Stimulated activated CD8-positive, alpha-beta memory T cell treated with anti-CD3 and anti-CD28 coated beads, Interleukin-7, amount 100 ng/mL, for 1 hour (primary cell): Measurements from ENCODE around the gene ACSBG1.
"Not testable (repeated sequence)": the region's sequence is repeated elsewhere in the genome, so short reads cannot be mapped to it uniquely, and the experiment has no call there.

Source experiments
- DNase-seq, 2 donors: peaks; one replicate each; pipeline ENCODE4 v3.0.0-alpha.2; 2020; ENCODE audit warnings: low read depth in 2 of 2

Gene ACSBG1

DNA sequence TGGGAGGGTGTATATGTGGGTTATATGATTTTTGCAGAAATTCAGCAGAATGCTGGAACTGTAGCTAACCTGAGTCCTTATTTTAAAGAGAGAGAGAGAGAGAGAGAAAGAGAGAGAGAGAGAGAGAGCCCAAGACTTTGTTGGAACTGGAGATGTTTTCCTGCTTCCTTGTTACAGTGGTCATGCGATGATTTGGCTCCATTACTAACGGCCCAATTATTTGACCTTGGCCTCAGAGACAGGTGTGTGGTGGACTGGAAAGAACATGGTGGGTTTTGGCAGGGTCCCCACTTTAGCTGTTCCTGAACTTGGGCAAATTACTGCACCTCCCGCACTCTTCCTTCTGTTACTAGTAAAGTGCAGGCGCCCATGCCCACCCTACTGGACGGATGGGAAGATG lies 14.8 kb upstream of the ACSBG1 start:
- DNase-seq = no peak

DNA sequence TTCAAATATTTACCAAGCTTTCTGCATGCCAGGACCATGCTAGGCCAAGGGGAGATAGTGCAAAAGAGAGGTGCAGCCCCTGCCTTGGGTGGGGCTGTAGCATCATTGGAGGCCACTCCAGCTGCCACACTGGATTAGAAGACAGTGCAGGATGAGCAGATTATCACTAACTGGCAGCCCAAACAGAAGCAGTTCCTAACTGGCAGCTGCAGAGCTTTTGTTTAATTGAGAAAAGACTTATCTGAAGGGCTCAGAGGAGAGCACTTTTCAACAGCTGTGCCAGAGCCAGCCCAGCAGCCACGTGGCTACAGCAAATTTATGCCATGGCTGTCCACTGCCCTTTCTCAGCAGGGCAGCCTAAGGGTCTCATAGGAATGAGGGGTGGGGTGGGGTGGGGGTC lies 13.5 kb upstream of the ACSBG1 start:
- no peak for DNase-seq

DNA sequence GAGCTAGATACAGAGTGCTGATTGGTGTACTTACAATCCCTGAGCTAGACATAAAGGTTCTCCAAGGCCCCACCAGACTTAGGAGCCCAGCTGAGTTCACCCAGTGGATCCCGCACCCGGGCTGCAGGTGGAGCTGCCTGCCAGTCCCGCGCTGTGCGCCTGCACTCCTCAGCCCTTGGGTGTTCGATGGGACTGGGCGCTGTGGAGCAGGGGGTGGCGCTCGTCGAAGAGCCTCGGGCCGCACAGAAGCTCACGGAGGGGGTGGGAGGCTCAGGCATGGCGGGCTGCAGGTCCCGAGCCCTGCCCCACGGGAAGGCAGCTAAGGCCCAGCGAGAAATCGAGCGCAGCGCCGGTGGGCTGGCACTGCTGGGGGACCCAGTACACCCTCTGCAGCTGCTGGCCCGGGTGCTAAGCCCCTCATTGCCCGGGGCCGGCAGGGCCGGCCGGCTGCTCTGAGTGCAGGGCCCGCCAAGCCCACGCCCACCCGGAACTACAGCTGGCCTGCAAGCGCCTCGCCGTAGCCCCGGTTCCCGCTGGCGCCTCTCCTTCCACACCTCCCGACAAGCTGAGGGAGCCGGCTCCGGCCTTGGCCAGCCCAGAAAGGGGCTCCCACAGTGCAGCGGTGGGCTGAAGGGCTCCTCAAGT lies 11.7 kb upstream of the ACSBG1 start:
- not testable (repeated sequence) for DNase-seq

DNA sequence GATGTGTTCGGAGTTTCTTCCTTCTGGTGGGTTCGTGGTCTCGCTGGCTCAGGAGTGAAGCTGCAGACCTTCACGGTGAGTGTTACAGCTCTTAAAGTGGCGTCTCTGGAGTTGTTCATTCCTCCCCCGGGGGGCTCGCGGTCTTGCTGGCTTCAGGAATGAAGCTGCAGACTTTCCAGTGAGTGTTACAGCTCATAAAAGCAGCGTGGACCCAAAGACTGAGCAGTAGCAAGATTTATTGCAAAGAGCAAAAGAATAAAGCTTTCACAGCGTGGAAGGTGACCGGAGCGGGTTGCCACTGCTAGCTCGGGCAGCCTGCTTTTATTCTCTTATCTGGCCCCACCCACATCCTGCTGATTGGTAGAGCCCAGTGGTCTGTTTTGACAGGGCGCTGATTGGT lies 11.0 kb upstream of the ACSBG1 start:
- not testable (repeated sequence) for DNase-seq

DNA sequence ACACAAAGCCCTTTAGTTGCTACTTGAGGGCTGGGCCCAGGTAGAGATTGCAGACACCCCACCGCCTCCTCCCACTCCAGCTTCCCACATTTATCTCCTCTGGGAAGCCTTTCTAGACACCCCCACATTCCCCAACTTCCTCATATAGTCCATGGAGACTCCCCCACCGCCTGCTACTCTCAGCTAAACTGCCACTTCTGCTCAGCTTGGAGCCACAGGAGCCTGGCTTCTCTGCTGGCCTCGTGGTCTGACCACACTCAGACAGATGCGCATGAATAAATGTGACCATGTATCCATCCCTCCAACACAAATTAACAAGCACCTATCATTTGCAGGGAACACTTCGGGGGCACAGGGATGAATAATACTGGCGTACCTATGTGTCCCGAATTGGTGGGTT lies 10.5 kb upstream of the ACSBG1 start:
- DNase-seq = no peak

DNA sequence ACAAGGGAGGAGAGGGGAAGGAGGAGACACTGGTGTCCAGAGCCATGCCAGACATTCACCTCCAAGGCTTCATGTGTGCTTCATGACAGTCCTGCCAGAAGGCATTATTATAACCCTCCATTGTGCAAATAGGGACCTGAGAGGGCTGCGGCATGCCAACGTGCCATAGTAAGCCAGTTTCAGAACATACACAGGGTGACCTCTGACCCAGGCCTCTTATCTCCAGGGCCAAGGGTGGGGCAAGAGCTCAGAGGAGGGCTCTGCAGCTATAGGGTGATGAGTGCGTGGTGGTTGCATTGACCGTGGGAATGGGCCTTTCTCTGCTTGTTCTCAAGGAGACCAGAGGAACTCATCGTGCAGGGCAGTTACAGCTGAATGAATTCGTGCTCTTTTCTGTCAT lies 9.7 kb upstream of the ACSBG1 start:
- no peak for DNase-seq

DNA sequence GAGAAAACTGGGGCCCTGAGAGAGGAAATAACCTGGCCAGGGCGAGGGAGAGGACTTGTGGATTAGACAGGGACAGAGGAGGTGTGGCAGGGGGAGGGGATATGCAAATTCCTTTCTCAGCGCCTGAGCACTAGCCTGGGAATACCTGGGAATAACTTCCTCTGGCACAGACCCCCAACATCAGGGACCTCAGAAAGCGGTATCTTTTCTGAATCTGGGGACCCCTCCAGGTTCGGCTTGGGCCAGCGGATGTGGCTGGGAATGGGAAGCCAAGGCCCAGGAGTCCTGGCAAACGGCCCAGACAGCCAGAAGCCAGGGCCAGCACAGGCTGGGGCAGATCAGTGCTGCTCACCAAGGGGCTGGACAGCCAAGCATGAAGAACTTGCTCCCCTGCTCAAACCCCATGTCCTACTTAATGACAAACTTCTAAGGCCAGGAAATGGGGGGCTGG lies 9.2 kb upstream of the ACSBG1 start:
- no peak for DNase-seq

DNA sequence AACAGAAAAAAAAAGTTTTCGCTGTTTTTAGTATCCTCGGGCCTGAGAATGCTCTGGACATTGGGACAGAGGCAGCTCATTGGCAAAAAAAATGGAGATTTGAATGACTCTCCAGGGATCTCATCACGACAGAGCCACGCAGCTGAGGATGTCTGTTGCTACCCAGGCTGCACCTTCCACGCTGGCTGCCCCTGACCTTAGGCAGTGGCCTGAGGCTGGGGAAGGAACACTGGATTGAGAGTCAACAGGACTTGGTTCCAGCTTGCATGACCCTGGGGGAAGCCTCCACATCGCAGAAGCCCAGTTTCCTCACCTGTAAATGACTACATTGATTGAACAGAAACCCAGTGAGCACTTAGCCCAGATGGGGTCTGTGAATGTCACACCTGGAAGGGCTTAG lies 8.7 kb upstream of the ACSBG1 start:
- no peak for DNase-seq

DNA sequence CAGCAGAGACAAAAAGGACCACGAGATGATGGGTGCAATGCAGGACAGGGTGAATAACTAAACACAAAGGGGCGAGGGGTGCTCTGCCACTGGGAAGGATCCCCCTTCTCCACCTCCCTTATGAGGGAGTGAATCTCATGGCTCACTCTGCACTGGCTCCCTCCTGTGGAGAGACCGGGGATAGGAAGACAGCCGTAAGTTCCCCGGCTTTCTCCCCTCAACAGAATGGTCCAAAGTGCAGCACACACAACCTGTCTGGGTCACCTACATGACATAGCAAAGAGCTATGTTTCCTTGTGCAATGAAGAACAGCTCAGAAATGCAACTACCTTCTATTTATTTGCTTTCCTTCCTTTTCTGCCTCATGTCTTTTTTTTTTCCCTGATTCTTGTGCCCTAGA lies 7.8 kb upstream of the ACSBG1 start:
- no peak for DNase-seq

DNA sequence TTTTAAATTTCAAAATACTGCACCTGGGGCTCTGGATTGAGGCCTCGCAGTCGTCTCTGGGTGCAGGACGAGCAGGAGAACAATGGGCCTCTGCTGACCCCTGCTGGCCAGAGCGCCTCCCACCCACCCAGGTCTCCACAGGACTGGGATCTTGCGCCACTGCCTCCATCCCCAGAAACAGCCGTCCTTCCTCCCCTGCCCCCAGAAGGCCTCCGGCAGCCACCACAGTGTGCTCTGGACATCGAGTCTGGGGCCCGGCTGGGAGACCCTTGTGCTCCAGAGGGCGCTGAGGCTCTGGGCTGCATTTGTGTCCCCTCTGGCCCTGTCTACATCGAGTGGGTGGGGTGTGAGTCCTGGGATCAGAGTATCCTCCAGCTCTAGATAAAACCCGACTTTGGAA lies 6.7 kb upstream of the ACSBG1 start:
- DNase-seq = peak; percentile 64 to 75

DNA sequence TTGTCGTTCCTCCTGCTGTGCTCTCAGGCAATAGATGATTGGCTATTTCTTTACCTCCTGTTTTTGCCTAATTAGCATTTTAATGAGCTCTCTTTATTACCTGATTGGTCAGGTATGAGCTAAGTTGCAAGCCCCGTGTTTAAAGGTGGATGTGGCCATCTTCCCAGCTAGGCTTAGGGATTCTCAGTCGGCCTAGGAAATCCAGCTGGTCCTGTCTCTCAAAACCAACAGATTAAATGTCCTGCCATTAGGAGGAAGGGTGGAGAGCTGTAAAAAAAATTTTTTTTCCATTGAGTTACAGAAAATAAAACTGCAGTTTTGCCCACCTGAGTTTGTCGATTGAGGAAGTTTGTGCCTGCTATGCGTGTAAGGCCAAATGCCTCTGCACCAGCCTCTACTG lies 5.4 kb upstream of the ACSBG1 start:
- DNase-seq = no peak

DNA sequence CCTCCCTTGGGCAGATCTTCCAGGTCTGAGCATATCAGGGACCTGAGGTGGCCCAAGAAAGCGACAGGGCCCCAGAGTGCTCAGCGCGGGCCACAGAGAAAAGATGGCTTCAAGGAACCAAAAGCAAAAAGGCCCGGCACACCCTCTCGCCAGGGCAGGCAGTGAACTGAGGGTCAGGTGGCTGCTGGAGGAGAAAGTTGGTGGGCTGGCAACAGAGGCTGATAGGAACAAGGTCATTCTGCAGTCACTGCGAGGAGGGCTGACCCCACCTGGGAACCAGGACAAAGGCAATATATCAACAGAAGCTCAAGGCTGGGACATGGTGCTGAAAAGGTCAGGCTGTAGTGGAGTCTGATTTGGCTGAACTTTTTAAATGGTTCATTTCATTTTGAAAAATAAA lies 2.8 kb upstream of the ACSBG1 start:
- DNase-seq = no peak

DNA sequence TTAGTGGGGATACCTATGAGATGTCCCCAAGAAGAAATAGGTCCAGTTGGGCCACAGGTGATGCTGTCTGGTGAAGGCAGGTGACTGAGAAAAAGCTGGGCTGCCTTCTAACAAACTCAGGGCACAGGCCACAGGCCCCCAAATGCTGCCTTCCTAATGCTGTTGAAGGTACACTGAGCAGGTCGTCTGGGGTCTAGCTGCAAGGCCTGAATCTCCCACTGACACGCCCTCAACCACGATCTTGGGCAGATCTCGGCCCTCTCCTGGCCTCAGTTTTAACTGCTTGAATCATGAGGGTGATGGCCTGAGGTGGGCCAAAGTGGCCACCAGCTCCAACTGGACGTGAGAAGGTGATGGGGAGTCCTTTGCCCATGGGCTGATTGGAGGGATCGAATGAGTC lies 2.1 kb upstream of the ACSBG1 start:
- no peak for DNase-seq

DNA sequence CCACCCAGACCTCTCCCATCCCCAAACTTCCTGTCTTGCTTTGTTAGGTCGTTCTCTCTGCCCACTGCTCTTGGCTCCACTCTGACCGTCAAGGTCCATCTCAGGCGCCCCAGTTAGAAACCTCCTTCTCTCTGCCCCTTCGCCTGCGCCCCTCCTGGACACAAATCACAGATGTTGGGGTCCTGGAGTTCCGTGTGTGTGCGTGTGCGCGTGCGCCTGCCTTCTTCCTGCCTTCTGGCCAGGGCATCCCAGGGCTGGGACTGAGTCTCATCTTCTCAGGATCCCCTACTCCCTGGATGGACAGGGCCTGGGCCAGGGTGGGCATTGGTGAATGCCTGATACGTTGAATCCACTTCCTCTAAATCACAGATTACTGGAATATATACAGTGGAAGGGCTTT lies 869 bp downstream of the ACSBG1 start:
- DNase-seq = no peak

DNA sequence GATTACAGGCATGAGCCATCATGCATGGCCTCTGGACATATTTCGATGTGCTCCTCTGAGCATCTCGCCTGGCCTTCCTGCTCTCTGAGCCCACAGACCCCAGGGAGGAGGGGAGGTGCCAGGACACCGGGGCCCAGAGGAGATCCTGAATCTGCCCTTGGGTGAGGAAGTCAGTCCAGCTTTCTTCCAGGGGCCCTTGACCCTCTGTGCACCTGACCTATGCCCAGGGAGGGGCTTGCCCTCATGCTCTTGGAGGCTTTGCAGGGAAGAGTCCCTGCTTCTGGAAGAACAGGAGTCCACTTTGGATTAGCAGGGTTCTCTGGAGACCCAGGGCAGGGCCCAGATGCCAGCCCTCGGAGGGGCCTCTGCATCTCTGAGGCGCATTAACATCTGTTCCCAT lies 1.4 kb downstream of the ACSBG1 start:
- DNase-seq = no peak

DNA sequence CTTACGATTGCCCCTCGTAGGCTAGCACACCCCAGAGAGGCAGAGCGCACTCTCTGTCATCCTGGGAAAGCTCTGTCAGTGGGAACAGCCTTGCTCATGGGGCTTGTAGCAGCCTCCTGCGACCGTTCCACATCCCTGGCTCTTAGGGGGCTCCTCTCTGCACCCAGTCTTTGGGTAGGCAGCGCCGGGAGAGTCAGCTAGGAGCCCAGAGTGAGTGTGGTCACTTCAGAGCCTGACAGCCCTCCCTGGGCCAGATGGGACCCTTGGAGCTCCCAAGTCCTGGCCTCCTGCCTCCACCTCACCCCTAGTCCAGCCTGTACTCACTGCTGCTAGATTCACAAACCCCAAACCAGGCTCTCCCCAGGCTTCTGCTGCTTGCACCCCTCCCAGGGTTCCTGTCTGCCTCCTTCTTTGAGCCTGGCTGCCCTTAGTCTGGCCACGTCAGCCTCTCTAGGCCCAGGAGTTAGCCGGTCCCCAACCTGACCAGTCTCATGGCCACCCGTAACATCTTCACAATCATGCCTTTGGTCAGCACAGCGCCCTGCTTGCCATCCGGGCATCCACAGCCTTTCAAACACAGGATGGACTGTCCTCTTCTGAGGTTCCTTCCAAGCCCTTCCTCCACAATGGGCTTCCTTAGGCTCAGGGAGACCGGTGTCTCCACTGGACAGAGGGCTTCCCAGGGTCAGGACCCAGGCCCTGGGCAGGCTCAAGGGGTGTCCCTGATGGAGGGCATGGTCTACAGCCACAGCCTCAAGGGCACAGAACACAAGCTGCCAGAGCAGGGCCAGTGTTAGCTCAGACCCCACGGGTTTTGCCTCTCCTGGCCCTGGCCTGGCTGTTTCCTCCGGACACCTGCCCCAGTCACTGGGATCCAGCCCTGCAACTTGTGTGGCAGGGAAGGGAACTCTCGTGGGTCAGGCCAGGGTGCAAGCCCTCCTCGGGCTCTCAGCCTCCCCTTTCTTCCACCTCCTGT lies 4.6 kb downstream of the ACSBG1 start:
- no peak for DNase-seq

DNA sequence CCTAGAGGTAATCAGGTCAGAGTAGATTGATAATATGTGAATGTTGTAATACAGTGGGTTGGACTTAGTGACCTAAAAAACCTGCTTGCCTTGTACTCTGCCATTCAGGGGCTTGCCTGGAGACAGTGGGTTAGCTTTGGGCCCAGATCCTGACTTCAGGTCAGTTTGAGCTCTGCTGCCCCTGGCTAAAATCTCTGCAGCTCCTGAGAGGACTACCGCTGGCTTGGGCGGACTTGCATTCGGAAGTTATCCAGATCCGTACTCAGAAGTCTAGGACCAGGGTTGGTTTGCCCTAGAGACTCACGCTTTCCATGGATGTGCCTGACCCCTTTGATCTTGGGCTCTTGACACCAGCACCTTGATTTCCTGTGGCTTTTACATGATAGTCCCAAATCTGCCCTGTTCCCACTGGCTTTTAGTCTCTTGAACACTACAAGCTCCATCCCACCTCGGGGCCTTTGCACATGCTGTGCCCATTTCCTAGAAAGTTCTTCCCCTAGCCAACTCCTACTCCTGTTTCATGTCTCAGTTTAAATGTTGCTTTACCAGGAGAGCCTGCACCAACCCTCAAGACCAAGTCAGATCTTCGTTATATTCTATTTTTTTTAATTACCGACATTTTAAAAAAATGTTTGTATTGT lies 5.9 kb downstream of the ACSBG1 start:
- no peak for DNase-seq

DNA sequence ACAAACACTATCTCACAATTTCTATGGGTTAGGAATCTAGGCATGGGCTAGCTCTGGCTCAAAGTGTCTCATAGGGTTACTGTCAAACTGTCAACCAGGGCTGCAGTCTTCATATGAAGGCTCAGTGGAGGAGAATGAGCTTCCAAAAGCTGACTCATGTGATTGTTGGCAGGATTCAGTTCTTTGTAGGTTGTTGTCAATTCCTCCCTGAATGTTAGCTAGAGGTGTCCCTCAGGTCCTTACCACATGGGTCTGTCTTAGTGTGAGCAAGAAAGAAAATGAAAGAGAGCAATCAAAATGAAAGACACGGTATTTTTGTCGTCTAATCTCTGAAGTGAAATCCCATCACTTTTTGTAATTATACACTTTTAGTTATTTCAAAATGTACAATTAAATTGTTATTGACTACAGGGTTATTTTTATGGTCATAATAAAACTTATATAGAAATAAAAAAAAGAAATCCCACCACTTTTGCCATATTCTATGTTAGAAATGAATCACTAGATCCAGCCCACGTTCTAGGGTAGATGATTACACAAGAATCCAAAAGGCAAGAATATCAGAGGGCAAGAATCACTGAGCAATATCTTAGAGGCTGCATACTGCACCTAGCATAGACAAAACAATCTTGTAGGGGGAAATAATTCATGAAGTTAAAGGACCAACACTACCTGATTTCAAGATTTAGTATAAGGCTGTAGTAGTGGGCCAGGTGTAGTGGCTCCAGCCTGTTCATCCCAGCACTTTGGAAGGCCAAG lies 8.4 kb downstream of the ACSBG1 start:
- DNase-seq = no peak

DNA sequence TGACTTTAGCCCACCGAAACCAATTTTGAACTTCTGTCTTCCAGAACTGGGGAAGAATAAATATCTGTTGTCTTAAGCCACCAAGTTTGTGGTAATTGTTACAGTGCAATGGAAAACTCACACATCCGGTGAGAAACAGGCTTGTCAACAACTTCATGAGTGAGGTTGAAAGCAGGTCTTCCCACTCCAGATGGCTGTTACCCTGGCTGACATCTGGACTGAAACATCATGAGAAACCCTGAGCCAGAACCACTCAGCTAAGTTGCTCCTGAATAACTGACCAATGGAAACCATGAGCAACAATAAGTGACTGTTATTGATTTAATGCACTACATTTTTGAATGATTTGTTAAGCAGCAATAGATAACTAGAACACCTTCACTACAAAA lies 10.3 kb downstream of the ACSBG1 start:
- DNase-seq = no peak

DNA sequence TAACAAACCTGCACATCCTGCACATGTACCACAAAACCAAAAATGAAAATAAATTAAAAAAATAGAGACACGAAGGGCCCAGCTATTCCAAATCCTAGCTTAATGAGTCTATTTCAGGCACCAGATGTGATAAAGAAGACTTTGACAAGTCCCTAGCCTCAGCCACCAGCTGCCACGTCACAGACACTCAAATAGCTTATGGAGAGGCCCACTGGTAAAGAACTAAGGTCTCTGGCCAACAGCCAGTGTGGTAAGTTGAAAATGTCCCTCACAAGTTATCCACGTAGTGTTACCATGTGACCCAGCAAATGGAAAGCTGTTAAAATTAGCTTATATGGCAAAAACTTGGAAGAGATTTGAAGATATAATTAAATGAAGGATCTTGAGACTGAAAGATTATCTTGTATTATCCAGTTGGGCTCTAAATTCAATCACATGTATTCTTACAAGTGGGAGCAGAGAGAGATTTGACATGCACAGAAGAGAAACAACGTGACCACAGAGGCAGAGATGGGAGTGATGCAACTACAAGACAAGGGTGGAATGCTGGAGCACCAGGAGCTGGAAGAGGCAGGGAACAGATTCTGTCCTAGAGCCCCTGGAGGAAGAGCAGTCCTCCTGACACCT lies 10.9 kb downstream of the ACSBG1 start:
- no peak for DNase-seq

DNA sequence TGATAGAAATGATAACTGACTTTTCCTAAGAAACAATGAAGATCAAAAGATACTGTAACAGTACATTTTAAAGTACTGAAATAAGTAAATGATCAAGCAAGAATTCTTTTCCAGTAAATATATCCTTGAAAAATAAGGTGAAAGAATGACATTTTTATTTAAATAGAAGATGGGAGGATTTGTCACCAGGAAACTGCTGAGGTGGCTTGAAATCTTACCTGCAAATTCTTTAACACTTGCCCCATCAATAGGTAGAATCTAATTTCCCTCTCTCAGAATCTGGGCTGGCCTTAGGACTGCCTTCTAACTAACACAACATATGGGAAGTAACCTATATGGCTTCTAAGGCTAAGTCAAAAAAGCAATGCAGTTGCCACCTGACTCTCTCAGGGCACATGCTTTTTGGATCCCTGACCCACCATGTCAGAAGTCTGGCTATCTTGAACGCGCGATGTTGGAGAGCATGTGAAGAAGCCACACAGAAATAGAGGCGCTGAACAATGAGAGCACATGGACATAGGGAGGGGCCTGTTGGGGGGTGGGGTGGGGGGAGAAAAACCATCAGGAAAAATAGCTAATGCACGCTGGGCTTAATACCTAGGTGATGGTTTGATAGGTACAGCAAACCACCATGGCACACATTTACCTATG lies 11.5 kb downstream of the ACSBG1 start:
- no peak for DNase-seq
